ENCODE data around the gene NXN.

Gene NXN

DNA sequence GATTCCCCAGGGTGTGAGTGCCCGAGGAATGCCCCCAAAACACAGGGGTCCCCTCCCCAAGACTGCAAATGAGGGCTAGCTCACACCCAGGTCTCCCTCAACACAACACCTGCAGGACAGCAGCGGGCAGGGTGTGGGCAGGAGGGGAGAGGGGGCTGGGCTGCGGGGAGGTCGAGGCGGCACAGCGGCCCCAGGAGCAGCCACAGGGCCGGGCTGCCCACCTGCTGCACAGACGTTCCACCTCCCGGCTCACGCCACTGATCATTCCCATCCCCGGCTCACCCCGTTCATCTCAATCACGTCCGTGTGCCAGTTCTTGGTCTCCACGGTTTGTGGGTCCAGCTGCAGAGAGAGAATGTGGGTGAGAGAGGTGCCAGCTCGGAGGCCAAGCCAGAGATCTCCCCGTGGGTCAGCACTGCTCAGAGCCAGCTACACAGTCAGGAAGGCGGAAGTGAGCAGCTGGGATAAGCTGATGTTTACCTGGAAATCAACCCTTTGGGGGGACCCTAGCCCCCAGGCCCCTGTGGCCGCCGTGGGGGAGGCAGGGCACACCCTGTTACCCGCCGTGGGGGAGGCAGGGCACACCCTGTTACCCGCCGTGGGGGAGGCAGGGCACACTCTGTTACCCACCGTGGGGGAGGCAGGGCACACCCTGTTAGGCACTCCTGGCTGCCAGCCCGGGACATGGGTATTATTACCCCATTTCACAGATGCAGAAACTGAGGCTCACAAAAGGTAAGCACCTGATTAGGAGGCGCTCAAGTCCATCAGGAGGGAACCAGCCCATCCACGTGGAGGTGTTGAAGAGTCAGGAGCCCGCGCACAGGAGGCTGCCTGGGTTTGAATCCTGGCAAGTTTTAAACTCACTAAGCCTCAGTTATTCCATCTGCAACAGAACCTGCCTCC is 33.5 kb upstream of the NXN start:
- H3K9ac ChIP-seq (ENCODE audit: low read length), result no peak overlapping the region
- H3K9me3 ChIP-seq (ENCODE audit: control insufficient read depth, insufficient read depth, low read depth, low read length), result no peaks in the 10 kb centered on the region
- peaks cover 8% of the 10 kb centered on the region for H3K36me3 ChIP-seq (ENCODE audit: control insufficient read depth, insufficient read depth, low read length)
- no peak overlapping the region for H3K27ac ChIP-seq (ENCODE audit: low read depth, low read length)
- no peaks in the 10 kb centered on the region for H3K27me3 ChIP-seq (ENCODE audit: control insufficient read depth, insufficient read depth, low read length)
- no peaks in the 10 kb centered on the region for H3K4me1 ChIP-seq (ENCODE audit: control insufficient read depth, insufficient read depth, low read length)
- H3K4me3 ChIP-seq (ENCODE audit: low read depth, low read length), result no peak overlapping the region

- Histone ChIP-seq H3K4me1 (ENCODE audit: control insufficient read depth, insufficient read depth, low read length) (no peaks in the 10 kb centered on the region), H3K9ac (ENCODE audit: low read length) (no peak overlapping the region), H3K4me3 (ENCODE audit: low read depth, low read length) (no peak overlapping the region), H3K27ac (ENCODE audit: low read depth, low read length) (no peak overlapping the region), H3K27me3 (ENCODE audit: control insufficient read depth, insufficient read depth, low read length) (no peaks in the 10 kb centered on the region), H3K9me3 (ENCODE audit: control insufficient read depth, insufficient read depth, low read depth, low read length) (no peaks in the 10 kb centered on the region), H3K36me3 (ENCODE audit: control insufficient read depth, insufficient read depth, low read length) (peaks cover 14% of the 10 kb centered on the region)
Observed at GRCh38 chr17:1011760-1012735, 32.5 kb upstream of the NXN start.

GRCh38 chr17:1011138-1011537 is 31.6 kb upstream of the NXN start:
- Histone ChIP-seq H3K36me3 (ENCODE audit: control insufficient read depth, insufficient read depth, low read length) (peaks cover 18% of the 10 kb centered on the region), H3K4me3 (ENCODE audit: low read depth, low read length) (no peak overlapping the region), H3K9ac (ENCODE audit: low read length) (no peak overlapping the region), H3K27me3 (ENCODE audit: control insufficient read depth, insufficient read depth, low read length) (no peaks in the 10 kb centered on the region), H3K27ac (ENCODE audit: low read depth, low read length) (no peak overlapping the region), H3K9me3 (ENCODE audit: control insufficient read depth, insufficient read depth, low read depth, low read length) (no peaks in the 10 kb centered on the region), H3K4me1 (ENCODE audit: control insufficient read depth, insufficient read depth, low read length) (no peaks in the 10 kb centered on the region)

DNA sequence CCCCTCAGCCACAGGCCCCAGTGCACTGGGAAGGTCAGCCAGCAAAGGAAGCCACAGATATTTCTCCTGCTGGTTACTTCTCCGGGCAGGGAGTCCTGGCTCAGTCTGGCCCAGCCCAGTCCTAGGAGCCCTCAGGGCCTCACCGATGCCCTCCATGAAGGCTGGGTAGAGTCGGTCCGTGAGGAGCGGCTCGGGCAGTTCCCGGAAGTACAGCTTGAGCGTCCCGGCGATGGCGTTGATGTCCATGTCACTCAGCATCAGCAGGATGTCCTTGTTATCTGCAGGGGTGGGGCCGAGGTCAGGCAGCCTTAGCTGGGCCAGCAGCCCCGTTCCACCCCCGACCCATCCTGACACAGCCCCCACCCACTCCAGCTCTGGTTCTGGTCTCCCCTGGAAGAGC is 31.0 kb upstream of the NXN start:
- Histone ChIP-seq H3K9ac (ENCODE audit: low read length) (no peak overlapping the region), H3K27ac (ENCODE audit: low read depth, low read length) (no peak overlapping the region), H3K4me3 (ENCODE audit: low read depth, low read length) (no peak overlapping the region), H3K9me3 (ENCODE audit: control insufficient read depth, insufficient read depth, low read depth, low read length) (no peaks in the 10 kb centered on the region), H3K4me1 (ENCODE audit: control insufficient read depth, insufficient read depth, low read length) (no peaks in the 10 kb centered on the region), H3K27me3 (ENCODE audit: control insufficient read depth, insufficient read depth, low read length) (no peaks in the 10 kb centered on the region), H3K36me3 (ENCODE audit: control insufficient read depth, insufficient read depth, low read length) (peaks cover 21% of the 10 kb centered on the region)

- Histone ChIP-seq H3K4me1 (ENCODE audit: control insufficient read depth, insufficient read depth, low read length) (no peaks in the 10 kb centered on the region), H3K9ac (ENCODE audit: low read length) (no peak overlapping the region), H3K4me3 (ENCODE audit: low read depth, low read length) (no peak overlapping the region), H3K27ac (ENCODE audit: low read depth, low read length) (no peak overlapping the region), H3K36me3 (ENCODE audit: control insufficient read depth, insufficient read depth, low read length) (peaks cover 26% of the 10 kb centered on the region), H3K27me3 (ENCODE audit: control insufficient read depth, insufficient read depth, low read length) (no peaks in the 10 kb centered on the region), H3K9me3 (ENCODE audit: control insufficient read depth, insufficient read depth, low read depth, low read length) (no peaks in the 10 kb centered on the region)
Observed at GRCh38 chr17:1010086-1010450, 30.5 kb upstream of the NXN start.

GRCh38 chr17:1009229-1010085 is 29.9 kb upstream of the NXN start:
- Histone ChIP-seq H3K27me3 (ENCODE audit: control insufficient read depth, insufficient read depth, low read length) (no peaks in the 10 kb centered on the region), H3K9me3 (ENCODE audit: control insufficient read depth, insufficient read depth, low read depth, low read length) (no peaks in the 10 kb centered on the region), H3K36me3 (ENCODE audit: control insufficient read depth, insufficient read depth, low read length) (peaks cover 29% of the 10 kb centered on the region), H3K4me3 (ENCODE audit: low read depth, low read length) (no peak overlapping the region), H3K27ac (ENCODE audit: low read depth, low read length) (no peak overlapping the region), H3K9ac (ENCODE audit: low read length) (no peak overlapping the region), H3K4me1 (ENCODE audit: control insufficient read depth, insufficient read depth, low read length) (no peaks in the 10 kb centered on the region)

DNA sequence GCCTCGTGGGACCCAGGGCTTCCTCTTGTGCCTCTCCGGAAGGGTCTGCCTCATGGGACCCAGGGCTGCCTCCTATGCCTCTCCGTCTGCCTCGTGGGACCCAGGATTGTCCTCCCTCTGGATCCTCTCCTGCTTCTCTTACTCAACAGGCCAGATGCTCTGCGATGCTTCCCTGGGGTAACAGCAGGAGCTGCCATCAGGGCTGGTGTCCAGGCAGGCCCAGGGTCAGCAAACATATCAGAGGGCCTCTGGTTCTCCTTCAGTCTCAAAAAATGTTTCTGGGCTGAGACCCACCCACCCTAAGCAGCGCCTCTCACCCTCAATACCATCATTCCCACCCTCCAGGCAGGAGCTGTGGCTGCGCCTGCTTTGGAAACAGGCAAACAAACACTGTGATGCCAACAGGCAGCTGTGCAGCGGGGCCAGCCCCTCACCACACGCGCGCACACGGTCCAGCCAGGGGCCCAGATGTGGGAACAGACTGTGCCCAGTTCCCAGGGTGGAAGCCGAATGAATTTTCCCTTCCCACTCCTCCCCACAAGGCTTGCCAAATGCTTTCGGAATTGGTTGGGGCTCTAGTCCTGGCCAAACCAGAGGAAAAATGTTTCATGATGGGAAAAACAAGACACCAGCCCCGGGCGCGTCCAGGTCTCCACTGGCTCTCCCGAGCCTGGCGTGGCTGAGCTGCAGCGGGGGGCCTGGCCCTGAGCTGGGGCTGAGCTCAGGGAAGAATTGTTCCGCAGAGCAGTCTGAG is 28.6 kb upstream of the NXN start:
- Histone ChIP-seq H3K36me3 (ENCODE audit: control insufficient read depth, insufficient read depth, low read length) (peaks cover 34% of the 10 kb centered on the region), H3K9ac (ENCODE audit: low read length) (no peak overlapping the region), H3K9me3 (ENCODE audit: control insufficient read depth, insufficient read depth, low read depth, low read length) (no peaks in the 10 kb centered on the region), H3K4me1 (ENCODE audit: control insufficient read depth, insufficient read depth, low read length) (no peaks in the 10 kb centered on the region), H3K27ac (ENCODE audit: low read depth, low read length) (no peak overlapping the region), H3K4me3 (ENCODE audit: low read depth, low read length) (no peak overlapping the region), H3K27me3 (ENCODE audit: control insufficient read depth, insufficient read depth, low read length) (no peaks in the 10 kb centered on the region)

DNA sequence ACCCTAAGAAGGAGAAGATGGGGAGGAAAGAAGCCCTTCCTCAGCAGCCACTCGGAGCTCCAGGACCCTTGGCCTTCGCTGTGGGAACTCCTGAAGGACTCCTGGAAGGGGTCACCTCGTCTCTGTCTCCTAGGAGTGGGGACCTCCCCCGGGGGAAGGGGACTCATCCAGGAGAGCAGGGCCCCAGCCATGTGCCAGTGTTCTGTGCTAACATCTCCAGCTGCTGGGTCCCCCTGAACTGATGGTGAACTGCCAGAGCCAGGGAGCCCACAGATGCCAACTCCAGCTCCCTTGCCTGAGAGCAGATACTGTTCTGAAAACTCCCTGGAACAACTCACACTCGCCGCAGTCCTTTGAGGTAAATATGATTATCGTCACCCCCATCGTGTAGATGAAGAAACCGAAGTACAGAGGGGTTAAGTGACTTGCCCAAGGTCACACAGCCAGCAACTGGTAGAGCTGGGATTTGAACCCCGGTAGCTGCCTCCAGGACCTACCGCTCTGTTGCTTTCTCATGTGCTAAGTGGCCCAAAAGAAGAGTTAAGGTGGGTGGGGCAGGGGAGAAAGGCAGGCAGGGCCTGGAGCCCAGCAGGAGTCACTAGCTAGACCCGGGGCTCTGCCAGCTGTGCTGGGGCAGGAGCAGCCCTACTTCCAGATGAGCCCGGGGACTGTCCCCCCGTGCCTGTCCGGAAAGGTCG is 27.9 kb upstream of the NXN start:
- Histone ChIP-seq H3K36me3 (ENCODE audit: control insufficient read depth, insufficient read depth, low read length) (peaks cover 40% of the 10 kb centered on the region), H3K9ac (ENCODE audit: low read length) (no peak overlapping the region), H3K27me3 (ENCODE audit: control insufficient read depth, insufficient read depth, low read length) (no peaks in the 10 kb centered on the region), H3K9me3 (ENCODE audit: control insufficient read depth, insufficient read depth, low read depth, low read length) (no peaks in the 10 kb centered on the region), H3K4me3 (ENCODE audit: low read depth, low read length) (no peak overlapping the region), H3K27ac (ENCODE audit: low read depth, low read length) (no peak overlapping the region), H3K4me1 (ENCODE audit: control insufficient read depth, insufficient read depth, low read length) (no peaks in the 10 kb centered on the region)

DNA sequence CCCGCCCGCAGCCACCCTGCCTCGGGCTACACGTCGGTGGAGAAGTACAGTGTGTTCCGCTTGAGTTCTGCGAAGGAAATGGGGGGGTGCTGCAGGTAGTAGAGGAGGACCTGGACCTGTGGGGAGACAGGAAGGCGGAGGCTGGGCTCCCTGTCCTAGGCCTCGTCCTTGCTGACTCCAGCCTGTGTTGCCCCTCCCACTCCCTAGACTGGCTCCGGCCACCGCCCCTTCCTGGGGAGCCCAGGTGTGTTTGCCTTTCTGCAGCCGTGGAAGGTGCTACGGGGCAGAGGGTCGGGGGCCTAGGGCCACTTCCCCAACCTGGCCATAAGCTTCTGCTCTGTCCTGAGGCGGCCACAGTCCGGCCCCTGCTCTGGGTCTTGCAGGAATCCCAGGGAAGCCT is 26.5 kb upstream of the NXN start:
- Histone ChIP-seq H3K4me3 (ENCODE audit: low read depth, low read length) (no peak overlapping the region), H3K36me3 (ENCODE audit: control insufficient read depth, insufficient read depth, low read length) (peaks cover 54% of the 10 kb centered on the region), H3K27me3 (ENCODE audit: control insufficient read depth, insufficient read depth, low read length) (no peaks in the 10 kb centered on the region), H3K9me3 (ENCODE audit: control insufficient read depth, insufficient read depth, low read depth, low read length) (no peaks in the 10 kb centered on the region), H3K4me1 (ENCODE audit: control insufficient read depth, insufficient read depth, low read length) (no peaks in the 10 kb centered on the region), H3K9ac (ENCODE audit: low read length) (no peak overlapping the region), H3K27ac (ENCODE audit: low read depth, low read length) (no peak overlapping the region)

Measured in HUES6 (cell line).